Neural crest cell (in vitro differentiated cells): ENCODE measurements around the gene PCNP. TPM values are rescaled to one million over a fixed set of nuclear protein-coding genes. Genes with fewer than 3 reads are reported as not detected.
"Not testable (repeated sequence)": the region's sequence is repeated elsewhere in the genome, so short reads cannot be mapped to it uniquely, and the experiment has no call there.

Experiments used
- DNase-seq: peaks from one replicate; pipeline ENCODE4 v3.0.0; 2021; ENCODE audit warnings: low read depth, mixed read lengths, low spot score
- H3K27ac Mint-ChIP-seq: one replicate; pipeline ENCODE4 v1.8.0; 2021; ENCODE audit warnings: mild to moderate bottlenecking, mixed read lengths; ENCODE audit not compliant: unreplicated experiment
- H3K27me3 Mint-ChIP-seq: 2 replicates; pipeline ENCODE4 v1.8.0; 2021; ENCODE audit warnings: low read depth, mild to moderate bottlenecking, mixed read lengths
- H3K36me3 Mint-ChIP-seq: 2 replicates; pipeline ENCODE4 v1.8.0; 2021; ENCODE audit warnings: low read depth, mild to moderate bottlenecking, mixed read lengths
- H3K4me1 Mint-ChIP-seq: 2 replicates; pipeline ENCODE4 v1.8.0; 2021; ENCODE audit warnings: mixed read lengths
- H3K4me3 Mint-ChIP-seq: one replicate; pipeline ENCODE4 v1.8.0; 2021; ENCODE audit warnings: mild to moderate bottlenecking, mixed read lengths
- H3K9me3 Mint-ChIP-seq: 2 replicates; pipeline ENCODE4 v1.8.0; 2021; ENCODE audit warnings: mixed read lengths
- total RNA-seq: library from RNA; stranded (reverse); gene quantifications from 2 replicates; pipeline ENCODE4 v1.2.1, GENCODE V29; 2021
- TF ChIP-seq, protein P1 (sequence below): fragments of 200-600 bp; sonication (generic); conservative IDR thresholded peaks from 2 replicates; pipeline ENCODE4 v1.5.0; 2021; ENCODE audit warnings: antibody characterized with exemption, mild to moderate bottlenecking

PCNP gene
- total RNA-seq, 1 donor from 2014 or later = 153 TPM

DNA sequence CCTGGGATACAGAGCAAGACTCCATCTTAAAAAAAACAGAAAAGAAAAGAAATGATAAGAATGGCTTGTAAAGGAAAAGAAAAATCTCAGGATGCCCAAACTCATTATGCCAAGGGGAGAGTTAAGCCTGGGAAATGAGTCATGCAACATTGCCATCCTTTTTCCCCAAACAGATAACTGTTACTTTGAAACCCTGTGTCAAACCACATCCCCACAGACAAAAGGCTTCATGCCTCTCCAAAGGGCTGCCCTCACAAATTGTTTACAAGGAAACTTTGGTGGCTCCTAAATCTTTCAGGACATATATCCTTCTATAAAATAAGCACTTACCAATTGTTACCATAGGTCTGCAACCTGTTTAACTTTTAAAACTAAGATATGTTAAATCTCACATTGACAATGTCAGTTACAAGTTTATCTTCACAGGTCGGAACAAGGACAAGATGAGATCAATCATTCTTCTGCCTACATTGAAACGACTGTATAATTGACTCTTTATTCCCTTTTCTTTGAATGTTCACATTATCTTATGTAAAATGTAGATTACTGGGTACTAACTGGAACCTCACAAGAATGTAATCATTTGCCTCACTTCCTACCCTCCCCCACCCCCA is 42.4 kb upstream of the PCNP start:
- H3K36me3 Mint-ChIP-seq = no peaks in the 10 kb centered on the region
- H3K4me1 Mint-ChIP-seq = no peaks in the 10 kb centered on the region
- peaks cover 3% of the 10 kb centered on the region for H3K9me3 Mint-ChIP-seq
- peaks cover 6% of the 10 kb centered on the region for H3K27me3 Mint-ChIP-seq
- no peak for DNase-seq
- H3K27ac Mint-ChIP-seq = no peak overlapping the region
- no peak overlapping the region for H3K4me3 Mint-ChIP-seq
- TF ChIP-seq, protein P1, sequence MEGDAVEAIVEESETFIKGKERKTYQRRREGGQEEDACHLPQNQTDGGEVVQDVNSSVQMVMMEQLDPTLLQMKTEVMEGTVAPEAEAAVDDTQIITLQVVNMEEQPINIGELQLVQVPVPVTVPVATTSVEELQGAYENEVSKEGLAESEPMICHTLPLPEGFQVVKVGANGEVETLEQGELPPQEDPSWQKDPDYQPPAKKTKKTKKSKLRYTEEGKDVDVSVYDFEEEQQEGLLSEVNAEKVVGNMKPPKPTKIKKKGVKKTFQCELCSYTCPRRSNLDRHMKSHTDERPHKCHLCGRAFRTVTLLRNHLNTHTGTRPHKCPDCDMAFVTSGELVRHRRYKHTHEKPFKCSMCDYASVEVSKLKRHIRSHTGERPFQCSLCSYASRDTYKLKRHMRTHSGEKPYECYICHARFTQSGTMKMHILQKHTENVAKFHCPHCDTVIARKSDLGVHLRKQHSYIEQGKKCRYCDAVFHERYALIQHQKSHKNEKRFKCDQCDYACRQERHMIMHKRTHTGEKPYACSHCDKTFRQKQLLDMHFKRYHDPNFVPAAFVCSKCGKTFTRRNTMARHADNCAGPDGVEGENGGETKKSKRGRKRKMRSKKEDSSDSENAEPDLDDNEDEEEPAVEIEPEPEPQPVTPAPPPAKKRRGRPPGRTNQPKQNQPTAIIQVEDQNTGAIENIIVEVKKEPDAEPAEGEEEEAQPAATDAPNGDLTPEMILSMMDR = no peak

DNA sequence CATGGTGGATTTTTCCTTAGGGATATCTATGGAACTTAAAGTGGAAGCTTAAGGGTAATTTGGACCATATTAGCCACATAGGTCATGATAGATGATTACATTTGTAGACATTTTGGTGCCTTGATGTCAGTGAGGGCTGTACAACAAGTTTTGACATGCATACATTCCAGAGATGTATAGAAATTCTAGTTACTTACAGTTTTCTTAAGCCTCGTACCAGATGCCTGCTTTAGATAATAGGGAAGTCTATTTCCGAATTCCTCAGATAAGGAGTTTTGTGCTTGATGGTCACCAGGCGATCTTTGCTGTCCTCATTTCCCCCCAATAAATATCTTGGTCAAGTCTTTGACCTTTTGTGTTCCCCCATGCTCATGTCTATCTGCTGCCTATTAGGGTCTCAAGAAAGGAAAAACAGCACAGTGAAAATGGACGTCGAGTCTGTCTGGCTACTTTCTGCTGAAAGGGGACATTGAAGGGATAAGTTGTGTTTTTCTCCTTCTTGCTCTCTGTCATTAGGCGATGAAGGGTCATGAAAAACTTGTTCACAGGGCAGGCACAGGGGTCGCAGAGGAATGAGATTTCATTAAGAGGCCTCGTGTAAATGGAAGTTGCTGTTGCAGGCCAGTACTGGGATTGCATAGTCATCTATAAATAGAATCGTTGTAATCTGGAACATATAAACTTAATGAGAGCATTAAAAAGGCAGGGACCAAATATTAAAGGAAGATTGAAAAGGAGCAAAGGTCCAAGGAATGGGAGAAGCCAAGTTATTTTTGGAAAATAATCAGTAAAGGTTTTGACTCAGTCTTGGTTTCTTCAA is 41.0 kb upstream of the PCNP start:
- DNase-seq = no peak
- Mint-ChIP-seq H3K4me1 (no peaks in the 10 kb centered on the region), H3K9me3 (peaks cover 3% of the 10 kb centered on the region), H3K27ac (no peak overlapping the region), H3K36me3 (no peaks in the 10 kb centered on the region), H3K27me3 (peaks cover 17% of the 10 kb centered on the region), H3K4me3 (no peak overlapping the region)
- TF ChIP-seq, protein P1 = no peak

DNA sequence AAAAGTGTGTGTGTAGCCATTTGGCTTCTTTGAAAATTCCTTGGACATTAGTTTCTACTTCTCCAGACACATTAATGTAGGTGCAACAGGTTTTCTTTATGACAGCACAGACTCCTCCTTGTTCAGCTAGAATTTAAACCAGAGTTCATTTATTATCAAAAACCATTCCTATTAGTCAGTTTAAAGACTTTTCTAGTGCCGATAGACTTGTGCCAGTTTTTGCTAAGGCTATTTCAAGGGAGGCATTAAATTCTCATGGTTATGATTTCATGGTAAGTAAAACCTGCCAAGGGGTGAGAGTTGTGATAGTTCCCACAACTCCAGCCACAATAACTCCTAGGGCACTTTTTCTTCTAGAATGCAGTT is 40.4 kb upstream of the PCNP start:
- Mint-ChIP-seq H3K4me1 (no peaks in the 10 kb centered on the region), H3K9me3 (peaks cover 3% of the 10 kb centered on the region), H3K36me3 (no peaks in the 10 kb centered on the region), H3K4me3 (no peak overlapping the region), H3K27ac (no peak overlapping the region), H3K27me3 (peaks cover 22% of the 10 kb centered on the region)
- TF ChIP-seq, protein P1 = no peak
- DNase-seq = no peak

DNA sequence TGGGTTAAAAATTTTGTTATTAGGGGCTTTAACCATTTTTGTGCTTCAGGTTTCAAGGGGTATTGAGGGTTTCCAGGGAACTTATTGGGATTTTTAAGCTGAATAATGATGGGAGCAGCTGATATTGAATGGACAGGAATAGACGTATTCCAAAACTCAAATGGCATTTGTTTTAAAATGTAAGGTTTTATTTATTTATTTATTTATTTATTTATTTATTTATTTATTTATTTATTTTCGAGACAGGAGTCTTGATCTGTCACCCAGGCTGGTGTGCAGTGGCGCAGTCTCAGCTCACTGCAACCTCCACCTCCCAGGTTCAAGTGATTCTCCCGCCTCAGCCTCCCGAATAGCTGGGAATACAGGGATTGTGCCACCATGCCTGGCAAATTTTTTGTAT is 38.8 kb upstream of the PCNP start:
- H3K27me3 Mint-ChIP-seq = peaks cover 35% of the 10 kb centered on the region
- no peaks in the 10 kb centered on the region for H3K36me3 Mint-ChIP-seq
- H3K4me1 Mint-ChIP-seq = no peaks in the 10 kb centered on the region
- no peaks in the 10 kb centered on the region for H3K9me3 Mint-ChIP-seq
- no peak overlapping the region for H3K4me3 Mint-ChIP-seq
- TF ChIP-seq, protein P1 = no peak
- H3K27ac Mint-ChIP-seq = no peak overlapping the region
- no peak for DNase-seq

DNA sequence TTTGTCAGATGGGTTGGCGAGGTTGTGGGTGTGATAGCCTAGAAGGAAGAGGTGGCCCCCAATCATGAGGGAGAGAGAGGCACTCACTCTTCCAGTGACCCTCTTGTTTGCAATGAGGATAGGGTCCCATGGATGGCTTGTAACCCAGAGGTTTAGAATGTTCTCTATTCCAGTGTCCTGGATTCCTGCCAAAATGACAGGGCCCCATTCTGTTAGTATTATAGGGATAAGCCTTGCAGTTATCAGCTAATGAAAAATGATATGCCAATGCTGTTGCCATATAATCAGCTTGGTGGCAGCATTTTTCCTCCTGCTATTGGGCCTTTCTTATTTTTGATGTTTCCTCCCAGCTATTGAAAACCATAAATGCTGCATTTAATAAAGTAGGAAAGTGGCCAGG is 37.7 kb upstream of the PCNP start:
- H3K27me3 Mint-ChIP-seq = peaks cover 35% of the 10 kb centered on the region
- H3K27ac Mint-ChIP-seq = no peak overlapping the region
- no peak overlapping the region for H3K4me3 Mint-ChIP-seq
- H3K9me3 Mint-ChIP-seq = no peaks in the 10 kb centered on the region
- DNase-seq = no peak
- no peaks in the 10 kb centered on the region for H3K4me1 Mint-ChIP-seq
- H3K36me3 Mint-ChIP-seq = no peaks in the 10 kb centered on the region
- TF ChIP-seq, protein P1 = no peak

DNA sequence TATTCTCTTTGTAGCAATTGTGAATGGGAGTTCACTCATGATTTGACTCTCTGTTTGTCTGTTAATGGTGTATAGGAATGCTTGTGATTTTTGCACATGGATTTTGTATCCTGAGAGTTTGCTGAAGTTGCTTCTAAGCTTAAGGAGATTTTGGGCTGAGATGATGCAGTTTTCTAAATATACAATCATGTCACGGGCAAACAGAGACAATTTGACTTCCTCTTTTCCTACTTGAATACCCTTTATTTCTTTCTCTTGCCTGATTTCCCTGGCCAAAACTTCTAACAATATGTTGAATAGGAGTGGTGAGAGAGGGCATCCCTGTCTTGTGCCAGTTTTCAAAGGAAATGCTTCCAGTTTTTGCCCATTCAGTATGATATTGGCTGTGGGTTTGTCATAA is 37.0 kb upstream of the PCNP start:
- DNase-seq, H3K4me1 Mint-ChIP-seq, H3K9me3 Mint-ChIP-seq, H3K36me3 Mint-ChIP-seq, H3K4me3 Mint-ChIP-seq, H3K27ac Mint-ChIP-seq: not testable (repeated sequence)
- peaks cover 35% of the 10 kb centered on the region for H3K27me3 Mint-ChIP-seq
